Cardiac fibroblast (primary cell): ENCODE results near the gene CCDC40.

Experiments
- DNase-seq, 2 donors: peaks; one replicate each; pipeline versions ENCODE4 v3.0.0 to v3.0.0-alpha.2; 2010; ENCODE audit warnings: low read depth in 2 of 2
- H3K4me3 ChIP-seq, 2 donors: replicated peaks in 1 of 2; 1 replicate in 1 of 2; 2 replicates in 1 of 2; pipeline ENCODE4 v1.5.1; 2011; ENCODE audit warnings: low read depth in 2 of 2, low read length in 2 of 2, mild to moderate bottlenecking in 2 of 2, moderate library complexity in 1 of 2
- TF ChIP-seq, protein P1 (sequence below): IDR thresholded peaks from one replicate; pipeline ENCODE4 v1.5.1; 2011; ENCODE audit warnings: low read depth, mild to moderate bottlenecking, low read length, inconsistent platforms

The CCDC40 gene

GRCh38 chr17:80011989-80012555 is 24.4 kb upstream of the CCDC40 start:
- TF ChIP-seq, protein P1, sequence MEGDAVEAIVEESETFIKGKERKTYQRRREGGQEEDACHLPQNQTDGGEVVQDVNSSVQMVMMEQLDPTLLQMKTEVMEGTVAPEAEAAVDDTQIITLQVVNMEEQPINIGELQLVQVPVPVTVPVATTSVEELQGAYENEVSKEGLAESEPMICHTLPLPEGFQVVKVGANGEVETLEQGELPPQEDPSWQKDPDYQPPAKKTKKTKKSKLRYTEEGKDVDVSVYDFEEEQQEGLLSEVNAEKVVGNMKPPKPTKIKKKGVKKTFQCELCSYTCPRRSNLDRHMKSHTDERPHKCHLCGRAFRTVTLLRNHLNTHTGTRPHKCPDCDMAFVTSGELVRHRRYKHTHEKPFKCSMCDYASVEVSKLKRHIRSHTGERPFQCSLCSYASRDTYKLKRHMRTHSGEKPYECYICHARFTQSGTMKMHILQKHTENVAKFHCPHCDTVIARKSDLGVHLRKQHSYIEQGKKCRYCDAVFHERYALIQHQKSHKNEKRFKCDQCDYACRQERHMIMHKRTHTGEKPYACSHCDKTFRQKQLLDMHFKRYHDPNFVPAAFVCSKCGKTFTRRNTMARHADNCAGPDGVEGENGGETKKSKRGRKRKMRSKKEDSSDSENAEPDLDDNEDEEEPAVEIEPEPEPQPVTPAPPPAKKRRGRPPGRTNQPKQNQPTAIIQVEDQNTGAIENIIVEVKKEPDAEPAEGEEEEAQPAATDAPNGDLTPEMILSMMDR: no peak
- no peak for DNase-seq
- no peak overlapping the region for H3K4me3 ChIP-seq

- H3K4me3 ChIP-seq: no peak overlapping the region
- no peak for DNase-seq
- TF ChIP-seq, protein P1: no peak
Observed at GRCh38 chr17:80012765-80013741, 23.4 kb upstream of the CCDC40 start.

DNA sequence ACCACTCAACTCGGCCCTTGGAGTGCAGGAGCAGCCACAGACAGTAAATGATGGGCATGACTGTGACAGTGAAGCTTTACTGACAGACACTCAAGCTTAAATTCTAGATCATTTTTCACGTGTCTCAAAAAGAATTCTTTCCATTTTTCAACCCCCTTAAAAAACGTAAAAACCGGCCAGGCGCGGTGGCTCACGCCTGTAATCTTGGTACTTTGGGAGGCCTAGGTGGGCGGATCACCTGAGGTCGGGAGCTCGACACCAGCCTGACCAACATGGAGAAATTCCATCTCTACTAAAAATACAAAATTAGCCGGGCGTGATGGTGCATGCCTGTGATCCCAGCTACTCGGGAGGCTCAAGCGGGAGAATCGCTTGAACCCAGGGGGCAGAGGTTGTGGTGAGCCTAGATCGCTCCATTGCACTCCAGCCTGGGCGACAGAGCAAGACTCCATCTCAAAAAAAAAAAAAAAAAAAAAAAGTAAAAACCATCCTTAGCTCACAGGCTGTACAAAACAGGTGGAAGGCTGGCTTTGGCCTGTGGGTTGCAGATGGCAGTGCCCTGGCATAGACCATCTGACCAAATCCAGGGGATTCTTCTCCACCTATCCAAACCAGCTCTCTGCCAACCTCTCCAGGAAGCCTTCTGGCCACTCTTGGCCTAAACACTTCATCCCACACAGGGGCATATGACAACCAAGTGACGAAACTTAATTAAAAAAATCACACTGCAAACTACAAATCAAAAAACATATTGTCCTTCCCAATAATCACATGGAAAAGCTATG is 19.0 kb upstream of the CCDC40 start:
- H3K4me3 ChIP-seq: no peak overlapping the region
- TF ChIP-seq, protein P1: no peak
- DNase-seq: no peak

GRCh38 chr17:80018917-80019651 is 17.4 kb upstream of the CCDC40 start:
- TF ChIP-seq, protein P1: no peak
- no peak for DNase-seq

GRCh38 chr17:80021600-80021999 is 14.8 kb upstream of the CCDC40 start:
- TF ChIP-seq, protein P1: no peak
- no peak overlapping the region for H3K4me3 ChIP-seq
- no peak for DNase-seq

More at GRCh38 chr17:80018917-80019651, 17.4 kb upstream of the CCDC40 start:
- H3K4me3 ChIP-seq: no peak overlapping the region

DNA sequence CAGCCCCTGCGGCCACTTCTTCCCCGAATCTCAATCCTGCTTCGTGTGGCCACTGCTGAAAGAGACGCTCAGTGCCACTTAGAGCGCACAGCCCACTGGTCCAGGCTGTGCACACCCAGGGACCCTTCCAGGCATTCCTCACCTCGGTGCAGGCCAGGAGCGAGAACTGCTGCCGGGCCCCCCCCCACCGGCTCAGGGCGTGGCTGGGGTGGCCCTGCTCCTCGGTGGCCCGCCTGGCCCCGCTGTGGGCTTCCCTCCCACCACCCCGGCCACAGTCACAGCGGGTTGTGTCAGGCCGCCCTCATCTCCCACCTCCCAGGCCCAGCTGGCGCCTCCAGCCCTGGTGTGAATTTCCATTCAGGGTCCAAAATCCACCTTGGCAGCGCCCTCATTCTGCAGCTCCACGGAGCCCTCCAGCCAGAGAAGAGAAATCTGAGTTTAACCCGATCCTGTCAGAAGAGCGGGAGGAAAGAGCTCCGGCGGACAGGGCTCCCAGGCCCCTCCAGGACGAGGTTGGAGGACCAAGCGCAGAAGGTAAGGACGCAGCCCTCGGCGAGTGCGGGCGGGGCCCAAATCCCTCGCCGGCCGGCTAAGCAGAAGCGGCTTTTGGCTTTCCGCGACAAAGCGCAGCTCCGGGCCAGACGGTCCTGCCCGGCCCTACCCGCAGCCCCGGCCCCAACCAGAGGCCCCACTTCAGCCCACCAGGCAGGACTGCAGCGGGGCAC is 12.8 kb upstream of the CCDC40 start:
- TF ChIP-seq, protein P1: no peak
- H3K4me3 ChIP-seq: no peak overlapping the region
- DNase-seq: no peak
